Natural killer cell (primary cell): Measurements from ENCODE around the gene HUS1. TPM values are rescaled to one million over a fixed set of nuclear protein-coding genes. Genes with fewer than 3 reads are reported as not detected.
"Not testable (repeated sequence)": the region's sequence is repeated elsewhere in the genome, so short reads cannot be mapped to it uniquely, and the experiment has no call there.

Experiments used
- ATAC-seq, 3 donors: fragments of 150-1000 bp in 2 of 3; fragments of 200-7000 bp in 1 of 3; cut with Tn5 transposase; 1 replicate in 1 of 3; 2 replicates in 2 of 3; pipeline ENCODE4 v1.10.0; 2021; ENCODE audit warnings: mild to moderate bottlenecking in 2 of 3, moderate library complexity in 2 of 3
- DNase-seq, 2 donors: peaks; one replicate each; pipeline versions ENCODE4 v3.0.0 to v3.0.0-alpha.2; 2013 to 2021; ENCODE audit warnings: mixed read lengths in 1 of 2
- H3K27ac ChIP-seq: one replicate; pipeline ENCODE4 v1.5.1; 2013; ENCODE audit warnings: mild to moderate bottlenecking, low read length
- H3K27me3 ChIP-seq: one replicate; pipeline ENCODE4 v1.6.1; 2013; ENCODE audit warnings: low read length; ENCODE audit not compliant: control insufficient read depth, insufficient read depth
- H3K36me3 ChIP-seq: one replicate; pipeline ENCODE4 v1.6.1; 2013; ENCODE audit warnings: low read length; ENCODE audit not compliant: control insufficient read depth, insufficient read depth
- H3K4me1 ChIP-seq: one replicate; pipeline ENCODE4 v1.6.1; 2013; ENCODE audit warnings: low read length; ENCODE audit not compliant: control insufficient read depth, insufficient read depth
- H3K4me3 ChIP-seq: one replicate; pipeline ENCODE4 v1.5.1; 2013; ENCODE audit warnings: low read length
- H3K9me3 ChIP-seq: one replicate; pipeline ENCODE4 v1.6.1; 2013; ENCODE audit warnings: low read length; ENCODE audit not compliant: control insufficient read depth, insufficient read depth
- H3K27ac Mint-ChIP-seq, 2 donors: one replicate each; pipeline ENCODE4 v1.8.0; 2022; ENCODE audit warnings: mild to moderate bottlenecking in 2 of 2, mixed read lengths in 2 of 2, moderate library complexity in 1 of 2
- H3K27me3 Mint-ChIP-seq, 2 donors: one replicate each; pipeline ENCODE4 v1.8.0; 2022; ENCODE audit warnings: low read depth in 2 of 2, mixed read lengths in 2 of 2
- H3K36me3 Mint-ChIP-seq: one replicate; pipeline ENCODE4 v1.8.0; 2022; ENCODE audit warnings: mixed read lengths
- H3K4me1 Mint-ChIP-seq, 2 donors: one replicate each; pipeline ENCODE4 v1.8.0; 2022; ENCODE audit warnings: mixed read lengths in 2 of 2
- H3K4me3 Mint-ChIP-seq: one replicate; pipeline ENCODE4 v1.8.0; 2022; ENCODE audit warnings: mild to moderate bottlenecking, moderate library complexity, mixed read lengths
- H3K9me3 Mint-ChIP-seq, 2 donors: one replicate each; pipeline ENCODE4 v1.8.0; 2022; ENCODE audit warnings: mixed read lengths in 2 of 2
- CTCF ChIP-seq: fragments of 200-600 bp; IDR thresholded peaks from one replicate; pipeline ENCODE4 v1.8.0; 2022; ENCODE audit warnings: antibody characterized with exemption
- WGBS: methylation state at CpG from one replicate; pipeline ENCODE4 v1.1.7; 2013; ENCODE audit warnings: missing lambda C conversion rate; ENCODE audit not compliant: insufficient coverage; 5-methylcytosine and 5-hydroxymethylcytosine counted together
- intact Hi-C: fragments of 100-400 bp; cut with micrococcal nuclease; formaldehyde crosslinking; loops from one replicate; pipeline ENCODE4 v1.14.2; 2022
- total RNA-seq, 4 donors: library from RNA; stranded (reverse); fragments of 120-200 nt in 1 of 4; gene quantifications; one replicate each; pipeline versions ENCODE4 v1.2.3 to v1.2.4, GENCODE V29; 2013 to 2022

The HUS1 gene
- total RNA-seq, 3 donors from 2014 or later (not counting 1 experiment from before 2014, with no cell fraction given): 55.6 to 75.0 (median 59.3) TPM

GRCh38 chr7:47945261-47946015, 34.0 kb downstream of the HUS1 start:
- Histone ChIP-seq H3K36me3 (no peaks in the 10 kb centered on the region), H3K4me1 (no peaks in the 10 kb centered on the region), H3K27ac (no peak overlapping the region), H3K4me3 (no peak overlapping the region), H3K9me3 (no peaks in the 10 kb centered on the region), H3K27me3 (no peaks in the 10 kb centered on the region)
- ATAC-seq (peak in 2 of 3 donors; percentile 29 to 66), DNase-seq (peak; percentile 65 to 81)
- H3K9me3 Mint-ChIP-seq: no peaks in the 10 kb centered on the region
- no peaks in the 10 kb centered on the region for H3K36me3 Mint-ChIP-seq
- H3K27ac Mint-ChIP-seq: no peak overlapping the region
- no peaks in the 10 kb centered on the region for H3K4me1 Mint-ChIP-seq
- H3K4me3 Mint-ChIP-seq: no peak overlapping the region
- WGBS: 48% methylated on average over 8 of the region's 8 CpGs
- intact Hi-C loops: loop anchor here (1.0 kb wide), 2 partner anchors 165 to 209 kb away; no protein-coding TSS in a partner anchor
- no peaks in the 10 kb centered on the region for H3K27me3 Mint-ChIP-seq
- TF ChIP-seq CTCF: peak; percentile 89

GRCh38 chr7:47944536-47945260, 34.7 kb downstream of the HUS1 start:
- Histone ChIP-seq H3K27ac (no peak overlapping the region), H3K4me3 (no peak overlapping the region), H3K9me3 (no peaks in the 10 kb centered on the region), H3K4me1 (no peaks in the 10 kb centered on the region), H3K36me3 (no peaks in the 10 kb centered on the region), H3K27me3 (no peaks in the 10 kb centered on the region)
- ATAC-seq (no peak), DNase-seq (no peak)
- Mint-ChIP-seq H3K9me3 (no peaks in the 10 kb centered on the region), H3K4me3 (no peak overlapping the region), H3K36me3 (no peaks in the 10 kb centered on the region), H3K4me1 (no peaks in the 10 kb centered on the region), H3K27me3 (no peaks in the 10 kb centered on the region), H3K27ac (no peak overlapping the region)
- TF ChIP-seq CTCF: no peak
- 87% methylated on average over 12 of the region's 12 CpGs for WGBS
- intact Hi-C loops: loop anchor here (1.0 kb wide), 2 partner anchors 166 to 210 kb away; no protein-coding TSS in a partner anchor

GRCh38 chr7:47943676-47944474, 35.5 kb downstream of the HUS1 start:
- no peak overlapping the region for H3K4me3 ChIP-seq
- no peaks in the 10 kb centered on the region for H3K36me3 ChIP-seq
- H3K4me3 Mint-ChIP-seq: no peak overlapping the region
- no peaks in the 10 kb centered on the region for H3K27me3 Mint-ChIP-seq
- intact Hi-C loops: no loop called here
- no peaks in the 10 kb centered on the region for H3K9me3 ChIP-seq
- ATAC-seq: no peak
- no peak for DNase-seq
- no peak for TF ChIP-seq CTCF
- H3K36me3 Mint-ChIP-seq: no peaks in the 10 kb centered on the region
- no peaks in the 10 kb centered on the region for H3K27me3 ChIP-seq
- no peak overlapping the region for H3K27ac ChIP-seq
- H3K27ac Mint-ChIP-seq: no peak overlapping the region
- no peaks in the 10 kb centered on the region for H3K4me1 Mint-ChIP-seq
- no peaks in the 10 kb centered on the region for H3K9me3 Mint-ChIP-seq
- WGBS: 75% methylated on average over 8 of the region's 8 CpGs
- H3K4me1 ChIP-seq: no peaks in the 10 kb centered on the region

GRCh38 chr7:47942651-47943050, 36.8 kb downstream of the HUS1 start:
- H3K36me3 Mint-ChIP-seq, H3K27me3 ChIP-seq, ATAC-seq, H3K27ac ChIP-seq, H3K36me3 ChIP-seq, H3K4me3 Mint-ChIP-seq, H3K9me3 ChIP-seq, H3K4me1 Mint-ChIP-seq, intact Hi-C loops, H3K27me3 Mint-ChIP-seq, H3K27ac Mint-ChIP-seq, DNase-seq, H3K4me3 ChIP-seq, H3K9me3 Mint-ChIP-seq: not testable (repeated sequence)
- H3K4me1 ChIP-seq: peaks cover 10% of the 10 kb centered on the region
- WGBS: 87% methylated on average over 6 of the region's 10 CpGs
